Mesendoderm (in vitro differentiated cells): ENCODE data around the gene PARM1. TPM values are rescaled to one million over a fixed set of nuclear protein-coding genes. Genes with fewer than 3 reads are reported as not detected.
A peak's percentile ranks its signal among the peaks of the same experiment; 100 is the strongest.

ENCODE experiments used
- DNase-seq: peaks from one replicate; pipeline ENCODE4 v3.0.0; 2013
- H2AK5ac ChIP-seq: 2 replicates; pipeline ENCODE4 v1.6.1; 2013; ENCODE audit warnings: low read length, inconsistent platforms
- H2BK120ac ChIP-seq: 2 replicates; pipeline ENCODE4 v1.6.1; 2013; ENCODE audit warnings: low read depth, mild to moderate bottlenecking, low read length, moderate library complexity, mixed read lengths
- H2BK15ac ChIP-seq: replicated peaks from 2 replicates; pipeline ENCODE4 v1.6.1; 2013; ENCODE audit warnings: low read depth, mild to moderate bottlenecking, moderate library complexity
- H2BK5ac ChIP-seq: 2 replicates; pipeline ENCODE4 v1.6.1; 2013; ENCODE audit warnings: low read length, inconsistent platforms
- H3K18ac ChIP-seq: 2 replicates; pipeline ENCODE4 v1.6.1; 2013; ENCODE audit warnings: mild to moderate bottlenecking, low read length, mixed read lengths
- H3K23ac ChIP-seq: one replicate; pipeline ENCODE4 v1.6.1; 2013; ENCODE audit warnings: low read length
- H3K27ac ChIP-seq: 2 replicates; pipeline ENCODE4 v1.5.1; 2013; ENCODE audit warnings: low read depth, mild to moderate bottlenecking, inconsistent platforms, low read length, moderate library complexity
- H3K27me3 ChIP-seq: 2 replicates; pipeline ENCODE4 v1.6.1; 2013; ENCODE audit warnings: low read length, control low read depth, mild to moderate bottlenecking, inconsistent platforms; ENCODE audit not compliant: insufficient read depth, poor library complexity
- H3K36me3 ChIP-seq: 2 replicates; pipeline ENCODE4 v1.6.1; 2013; ENCODE audit warnings: low read length, inconsistent platforms; ENCODE audit not compliant: control insufficient read depth, insufficient read depth
- H3K4ac ChIP-seq: one replicate; pipeline ENCODE4 v1.6.1; 2013; ENCODE audit warnings: low read depth, mild to moderate bottlenecking, low read length, moderate library complexity
- H3K4me1 ChIP-seq: 2 replicates; pipeline ENCODE4 v1.6.1; 2013; ENCODE audit warnings: low read depth, low read length, inconsistent platforms; ENCODE audit not compliant: control insufficient read depth
- H3K4me2 ChIP-seq: 2 replicates; pipeline ENCODE4 v1.6.1; 2013; ENCODE audit warnings: low read length
- H3K4me3 ChIP-seq: 2 replicates; pipeline ENCODE4 v1.5.1; 2013; ENCODE audit warnings: mild to moderate bottlenecking, low read length
- H3K56ac ChIP-seq: one replicate; pipeline ENCODE4 v1.6.1; 2013; ENCODE audit warnings: low read length
- H3K79me1 ChIP-seq: 2 replicates; pipeline ENCODE4 v1.6.1; 2013; ENCODE audit warnings: low read length, inconsistent platforms
- H3K79me2 ChIP-seq: 2 replicates; pipeline ENCODE4 v1.6.1; 2013; ENCODE audit warnings: mild to moderate bottlenecking, low read length; ENCODE audit not compliant: control insufficient read depth, insufficient read depth
- H3K9ac ChIP-seq: 2 replicates; pipeline ENCODE4 v1.6.1; 2013; ENCODE audit warnings: low read length, inconsistent platforms
- H4K5ac ChIP-seq: one replicate; pipeline ENCODE4 v1.6.1; 2013; ENCODE audit warnings: low read length
- H4K8ac ChIP-seq: one replicate; pipeline ENCODE4 v1.6.1; 2013; ENCODE audit warnings: low read depth, mild to moderate bottlenecking, control low read depth, low read length, moderate library complexity
- WGBS: extraction: QIAGEN DNeasy Blood & Tissue Kit; methylation state at CpG from one replicate; pipeline ENCODE4 v1.1.7; 2013; ENCODE audit warnings: low lambda C conversion rate, missing lambda C conversion rate; ENCODE audit not compliant: insufficient coverage; ENCODE audit errors: extremely low coverage; 5-methylcytosine and 5-hydroxymethylcytosine counted together
- polyA plus RNA-seq, 2 experiments: library from polyadenylated mRNA; stranded (reverse); fragments of 200-250 nt; gene quantifications; one replicate each; pipeline ENCODE4 v1.2.3, GENCODE V29; 2013

PARM1 gene, protein sequence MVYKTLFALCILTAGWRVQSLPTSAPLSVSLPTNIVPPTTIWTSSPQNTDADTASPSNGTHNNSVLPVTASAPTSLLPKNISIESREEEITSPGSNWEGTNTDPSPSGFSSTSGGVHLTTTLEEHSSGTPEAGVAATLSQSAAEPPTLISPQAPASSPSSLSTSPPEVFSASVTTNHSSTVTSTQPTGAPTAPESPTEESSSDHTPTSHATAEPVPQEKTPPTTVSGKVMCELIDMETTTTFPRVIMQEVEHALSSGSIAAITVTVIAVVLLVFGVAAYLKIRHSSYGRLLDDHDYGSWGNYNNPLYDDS
- polyA plus RNA-seq (2013, experiment 1 of 2) = 2.4 TPM
- polyA plus RNA-seq (2013, experiment 2 of 2) = 2.7 TPM

DNA sequence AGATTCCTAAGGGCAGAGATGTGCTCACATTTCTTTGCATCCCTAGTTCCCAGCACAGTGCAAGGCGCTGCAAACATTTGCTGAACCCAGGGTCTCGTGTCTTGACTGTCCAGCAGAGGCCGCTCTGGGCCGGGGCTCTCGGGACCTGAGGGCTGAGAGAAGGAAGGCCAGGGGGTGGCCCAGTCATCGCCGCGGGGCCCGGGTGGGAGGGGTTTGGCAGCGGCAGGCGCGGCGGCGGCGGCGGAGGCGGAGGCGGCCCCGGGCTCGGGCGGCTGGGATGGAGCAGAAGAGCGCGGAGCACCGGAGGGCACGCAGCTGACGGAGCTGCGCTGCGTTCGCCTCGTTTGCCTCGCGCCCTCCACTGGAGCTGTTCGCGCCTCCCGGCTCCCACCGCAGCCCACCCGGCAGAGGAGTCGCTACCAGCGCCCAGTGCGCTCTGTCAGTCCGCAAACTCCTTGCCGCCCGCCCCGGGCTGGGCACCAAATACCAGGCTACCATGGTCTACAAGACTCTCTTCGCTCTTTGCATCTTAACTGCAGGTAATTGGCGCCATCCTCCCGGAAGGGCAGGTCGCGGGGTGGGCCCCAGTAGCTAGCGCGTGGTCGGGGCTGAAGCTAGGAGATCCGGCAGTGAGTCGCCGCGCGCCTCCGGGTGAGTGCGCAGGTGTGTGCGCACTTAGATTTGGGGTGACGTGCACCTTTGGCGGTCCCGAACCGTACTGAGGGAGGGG is at the start of gene PARM1:
PARM1 (plus strand) TSS at position 285 of the 730 bp plus-strand sequence; CDS start at position 497, 212 bp downstream.
- no peak within 1 kb of the TSS for H3K27ac ChIP-seq
- peak; percentile 91 for DNase-seq

DNA sequence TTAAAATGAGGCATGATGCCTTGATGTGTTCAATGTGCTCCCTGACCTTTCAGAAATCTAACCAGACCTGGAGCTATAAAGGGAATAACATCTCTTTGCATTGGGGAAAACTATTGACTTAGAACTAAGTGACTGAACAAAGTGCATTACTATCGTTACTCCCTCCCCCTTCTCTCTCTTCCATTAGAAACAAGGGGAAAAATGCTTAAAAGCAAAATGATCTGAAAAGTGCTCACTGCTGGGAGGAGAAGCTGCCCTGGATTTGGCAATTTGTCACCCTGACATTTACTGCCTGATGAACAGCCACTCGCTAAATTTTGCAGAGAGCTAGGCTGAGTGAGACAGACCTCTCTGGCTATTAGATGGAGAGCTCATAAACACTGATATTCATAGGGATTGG is 48.6 kb upstream of the PARM1 start:
- no peaks in the 10 kb centered on the region for H3K36me3 ChIP-seq
- no peak overlapping the region for H2BK15ac ChIP-seq
- no peak overlapping the region for H2BK5ac ChIP-seq
- H2AK5ac ChIP-seq = no peak overlapping the region
- no peak overlapping the region for H4K8ac ChIP-seq
- no peak overlapping the region for H3K4me2 ChIP-seq
- DNase-seq = no peak
- no peaks in the 10 kb centered on the region for H3K79me1 ChIP-seq
- no CpG with 5 or more reads among the region's 2 CpGs for WGBS
- H3K18ac ChIP-seq = no peak overlapping the region
- no peak overlapping the region for H3K4me3 ChIP-seq
- no peak overlapping the region for H2BK120ac ChIP-seq
- H3K4me1 ChIP-seq = no peaks in the 10 kb centered on the region
- no peak overlapping the region for H3K9ac ChIP-seq
- no peak overlapping the region for H3K23ac ChIP-seq
- H3K27ac ChIP-seq = no peak overlapping the region
- no peaks in the 10 kb centered on the region for H3K79me2 ChIP-seq
- H3K4ac ChIP-seq = no peak overlapping the region
- no peak overlapping the region for H4K5ac ChIP-seq
- no peak overlapping the region for H3K56ac ChIP-seq
- H3K27me3 ChIP-seq = no peaks in the 10 kb centered on the region

More for the DNA sequence above, at the start of gene PARM1:
- Histone ChIP-seq H3K27me3 (peaks cover 20% of the 10 kb centered on the region), H3K56ac (peak within 1 kb of the TSS; percentile 59), H3K4ac (no peak within 1 kb of the TSS), H2AK5ac (no peak within 1 kb of the TSS), H3K4me2 (peak within 1 kb of the TSS; percentile 92), H4K5ac (no peak within 1 kb of the TSS), H3K4me1 (no peaks in the 10 kb centered on the region), H3K18ac (no peak within 1 kb of the TSS), H4K8ac (no peak within 1 kb of the TSS), H3K23ac (no peak within 1 kb of the TSS), H3K36me3 (no peaks in the 10 kb centered on the region), H3K79me1 (no peaks in the 10 kb centered on the region), H2BK5ac (no peak within 1 kb of the TSS), H3K79me2 (no peaks in the 10 kb centered on the region), H2BK15ac (no peak within 1 kb of the TSS), H3K4me3 (peak within 1 kb of the TSS; percentile 35), H2BK120ac (no peak within 1 kb of the TSS), H3K9ac (peak within 1 kb of the TSS; percentile 44)
- WGBS = no CpG with 5 or more reads among the region's 64 CpGs

DNA sequence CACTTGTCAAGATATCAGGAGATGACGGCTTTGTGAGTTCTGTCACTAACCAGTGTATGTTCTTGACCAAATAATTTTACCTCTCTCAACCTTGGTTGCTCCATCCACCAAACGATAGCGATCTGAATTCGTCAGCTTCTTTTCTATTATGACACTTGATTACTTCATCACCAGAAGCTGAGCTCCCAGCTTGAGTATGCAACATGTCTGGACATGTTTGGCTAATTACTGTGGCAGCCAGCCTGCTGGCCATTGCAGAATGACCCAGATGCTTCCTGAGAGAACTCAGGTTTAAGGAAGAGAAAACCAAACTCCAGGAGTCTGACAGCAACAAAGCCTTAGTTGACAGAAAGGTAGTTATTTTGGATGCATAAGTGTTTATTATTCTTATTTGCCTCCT is 46.4 kb upstream of the PARM1 start:
- no CpG with 5 or more reads among the region's 4 CpGs for WGBS

DNA sequence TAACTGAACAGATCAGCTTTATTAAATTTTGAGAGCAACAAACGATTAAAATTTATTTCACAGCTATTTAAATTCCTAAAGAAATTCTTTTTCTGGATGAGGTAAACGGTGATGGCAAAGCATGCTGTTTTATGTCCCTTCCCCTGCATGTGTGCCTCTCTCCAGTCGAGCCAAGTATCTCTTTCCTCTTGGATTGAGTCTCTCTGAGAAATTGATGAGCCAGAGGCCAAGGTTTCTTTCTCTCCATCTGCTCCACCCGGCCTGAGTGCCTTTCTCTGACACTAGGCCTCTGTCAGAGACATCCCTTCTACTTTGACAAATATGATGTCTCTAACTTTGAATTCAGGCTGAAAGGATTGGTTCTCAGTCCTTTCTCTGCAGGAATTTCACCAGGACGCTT is 42.6 kb upstream of the PARM1 start:
- Histone ChIP-seq H3K56ac (no peak overlapping the region), H3K4me2 (no peak overlapping the region), H3K36me3 (no peaks in the 10 kb centered on the region), H3K27me3 (no peaks in the 10 kb centered on the region), H3K9ac (no peak overlapping the region), H2BK120ac (no peak overlapping the region), H3K4me1 (no peaks in the 10 kb centered on the region), H2AK5ac (no peak overlapping the region), H3K27ac (no peak overlapping the region), H3K4ac (no peak overlapping the region), H2BK5ac (no peak overlapping the region), H3K79me1 (no peaks in the 10 kb centered on the region), H4K5ac (no peak overlapping the region), H3K79me2 (no peaks in the 10 kb centered on the region), H4K8ac (no peak overlapping the region), H3K4me3 (no peak overlapping the region), H3K18ac (no peak overlapping the region), H3K23ac (no peak overlapping the region), H2BK15ac (no peak overlapping the region)
- no peak for DNase-seq
- no CpG with 5 or more reads among the region's 5 CpGs for WGBS

More for the DNA sequence above, 46.4 kb upstream of the PARM1 start:
- Histone ChIP-seq H3K79me2 (no peaks in the 10 kb centered on the region), H3K27me3 (no peaks in the 10 kb centered on the region), H4K8ac (no peak overlapping the region), H2AK5ac (no peak overlapping the region), H3K4me1 (no peaks in the 10 kb centered on the region), H3K79me1 (no peaks in the 10 kb centered on the region), H2BK5ac (no peak overlapping the region), H3K23ac (no peak overlapping the region), H3K36me3 (no peaks in the 10 kb centered on the region), H4K5ac (no peak overlapping the region), H3K4me3 (no peak overlapping the region), H3K9ac (no peak overlapping the region), H3K4me2 (no peak overlapping the region), H3K27ac (no peak overlapping the region), H3K56ac (no peak overlapping the region), H2BK15ac (no peak overlapping the region), H2BK120ac (no peak overlapping the region), H3K4ac (no peak overlapping the region), H3K18ac (no peak overlapping the region)
- DNase-seq = peak; percentile 8

DNA sequence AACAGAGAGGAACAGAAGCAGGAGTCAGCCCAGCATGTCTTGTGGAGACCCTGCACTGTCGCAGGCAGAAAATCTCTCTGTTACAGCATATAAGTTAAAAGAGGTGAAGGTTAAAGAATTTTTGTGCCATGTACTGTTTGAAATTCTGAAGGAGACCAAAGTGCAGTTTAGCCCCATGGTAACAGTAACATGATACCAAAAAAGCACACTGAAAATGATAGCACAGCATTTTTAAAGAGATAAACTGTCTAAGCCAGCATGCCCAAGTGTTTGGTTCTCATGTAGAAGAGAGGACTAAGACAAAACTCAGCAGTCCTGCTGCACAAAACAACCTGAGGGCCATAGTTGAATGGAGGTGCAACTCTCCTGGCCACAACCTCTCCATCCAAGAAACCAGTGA is 41.9 kb upstream of the PARM1 start:
- no CpG with 5 or more reads among the region's 1 CpG for WGBS
- DNase-seq = no peak
- no peak overlapping the region for H2AK5ac ChIP-seq

More for the DNA sequence above, 41.9 kb upstream of the PARM1 start:
- Histone ChIP-seq H3K79me2 (no peaks in the 10 kb centered on the region), H3K4me3 (no peak overlapping the region), H3K27ac (no peak overlapping the region), H2BK120ac (no peak overlapping the region), H3K36me3 (no peaks in the 10 kb centered on the region), H4K8ac (no peak overlapping the region), H3K18ac (no peak overlapping the region), H3K56ac (no peak overlapping the region), H3K9ac (no peak overlapping the region), H3K79me1 (no peaks in the 10 kb centered on the region), H3K27me3 (no peaks in the 10 kb centered on the region), H4K5ac (no peak overlapping the region), H2BK15ac (no peak overlapping the region), H3K4ac (no peak overlapping the region), H3K4me1 (no peaks in the 10 kb centered on the region), H3K23ac (no peak overlapping the region), H3K4me2 (no peak overlapping the region), H2BK5ac (no peak overlapping the region)
